Hair follicular keratinocyte (primary cell): Measurements from ENCODE around the gene OR5H2. TPM values are rescaled to one million over a fixed set of nuclear protein-coding genes. Genes with fewer than 3 reads are reported as not detected.

Source experiments
- total RNA-seq: library from RNA; depleted of rRNA; stranded (reverse); fragments of >200 nt; gene quantifications from 2 replicates; pipeline ENCODE4 v1.2.3, GENCODE V29; 2015

The OR5H2 gene
- total RNA-seq = not detected in 2 replicates

GRCh38 chr3:98282205-98282604 is at the start of gene OR5H2:
Gene OR5H2, plus strand, starts transcription at chr3:98282505. Its CDS starts 398 bp downstream, at chr3:98282903.

GRCh38 chr3:98263944-98264343 is 18.4 kb upstream of the OR5H2 start, which contains the start of gene OR5H6:
Gene OR5H6, plus strand, starts transcription at chr3:98264244. Its CDS starts 89 bp downstream, at chr3:98264333.

Other genes starting within 250 kb of the OR5H2 start
- gene GABRR3, start 247.2 kb upstream of the OR5H2 start, total RNA-seq = not detected in 2 replicates
- not detected in 2 replicates for gene OR5AC2, start 195.3 kb upstream of the OR5H2 start, total RNA-seq
- not detected in 2 replicates for gene OR5H1, start 151.8 kb upstream of the OR5H2 start, total RNA-seq
- gene OR5H14, start 135.0 kb upstream of the OR5H2 start, total RNA-seq = not detected in 2 replicates
- gene OR5H15, start 115.8 kb upstream of the OR5H2 start, total RNA-seq = not detected in 2 replicates
- gene OR5H6, start 18.3 kb upstream of the OR5H2 start, total RNA-seq = not detected in 2 replicates
- not detected in 2 replicates for gene OR5K4, start 71.3 kb downstream of the OR5H2 start, total RNA-seq
- not detected in 2 replicates for gene OR5K3, start 108.2 kb downstream of the OR5H2 start, total RNA-seq
- not detected in 2 replicates for gene OR5K1, start 180.7 kb downstream of the OR5H2 start, total RNA-seq
- not detected in 2 replicates for gene OR5K2, start 215.2 kb downstream of the OR5H2 start, total RNA-seq
- gene CLDND1, start 240.4 kb downstream of the OR5H2 start, total RNA-seq = 82.9 and 83.1 TPM in 2 replicates
- not detected in 2 replicates for gene GPR15, start 249.5 kb downstream of the OR5H2 start, total RNA-seq